ENCODE data around the gene THOC5.

Gene THOC5

DNA sequence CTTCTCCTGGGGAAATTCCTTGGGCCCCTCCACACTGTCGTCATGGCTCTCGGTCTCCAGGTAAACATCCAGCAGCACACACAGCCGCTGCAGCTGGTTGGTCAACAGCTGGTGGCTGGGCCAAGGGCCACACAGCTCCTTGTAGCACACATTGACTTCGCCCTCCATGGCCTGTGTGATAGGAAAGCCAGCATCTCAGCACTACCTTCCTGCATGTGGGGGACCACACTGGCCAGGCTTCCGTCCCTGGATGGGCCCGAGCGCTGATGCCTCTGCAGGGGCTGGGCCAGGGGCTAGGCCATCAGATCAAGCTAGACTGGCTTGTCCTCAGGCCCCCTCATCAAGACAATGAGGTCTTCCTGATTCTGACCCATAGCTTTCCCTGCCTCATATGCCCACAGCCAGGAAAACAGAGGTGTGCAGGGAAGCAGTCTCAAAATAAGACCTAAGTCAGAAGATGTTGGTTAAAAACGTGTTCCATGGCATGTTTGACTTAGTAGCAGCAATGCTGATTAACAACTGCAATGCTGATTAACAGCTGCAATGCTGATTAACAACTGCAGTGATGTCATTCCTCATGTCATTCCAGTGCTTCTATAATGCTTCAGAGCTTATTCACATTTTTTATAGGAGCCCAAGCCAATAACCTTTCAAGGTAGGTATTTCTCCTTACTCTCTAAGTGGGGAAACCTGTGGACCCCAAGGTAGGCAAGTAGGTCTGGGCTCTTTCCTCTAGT is 42.3 kb downstream of the THOC5 start:
- no peaks in the 10 kb centered on the region for H3K79me2 ChIP-seq (ENCODE audit: insufficient read depth, low read length)

GRCh38 chr22:29510542-29510941 is 43.0 kb downstream of the THOC5 start:
- Histone ChIP-seq H2AFZ (ENCODE audit: low read length) (no peak overlapping the region), H3K79me2 (ENCODE audit: insufficient read depth, low read length) (no peaks in the 10 kb centered on the region), H3K4me1 (ENCODE audit: insufficient read depth, low read length, poor library complexity, severe bottlenecking) (no peaks in the 10 kb centered on the region), H4K20me1 (ENCODE audit: insufficient read depth, low read length, poor library complexity, severe bottlenecking) (no peaks in the 10 kb centered on the region), H3K27me3 (ENCODE audit: insufficient read depth, low read length, poor library complexity, severe bottlenecking) (no peaks in the 10 kb centered on the region), H3F3A (ENCODE audit: low read depth) (no peaks in the 10 kb centered on the region), H3K4me2 (ENCODE audit: low read depth, low read length, poor library complexity, severe bottlenecking) (no peak overlapping the region), H3K9ac (ENCODE audit: low read depth, low read length, poor library complexity, severe bottlenecking) (no peak overlapping the region), H3K4me3 (ENCODE audit: low read length, poor library complexity, severe bottlenecking) (no peak overlapping the region), H3K36me3 (ENCODE audit: insufficient read depth, low read length) (peaks cover 63% of the 10 kb centered on the region; the same call in 1 of the 2 replicates), H3K9me3 (ENCODE audit: insufficient read depth, low read depth, low read length) (no peaks in the 10 kb centered on the region), H3K9me2 (replicated peaks; ENCODE audit: low read depth, low read length) (no peaks in the 10 kb centered on the region)
- no peak for TF ChIP-seq EZH2phosphoT487 (IDR thresholded peaks at IDR 0.05; ENCODE audit: borderline replicate concordance)
- TF ChIP-seq, protein P1, sequence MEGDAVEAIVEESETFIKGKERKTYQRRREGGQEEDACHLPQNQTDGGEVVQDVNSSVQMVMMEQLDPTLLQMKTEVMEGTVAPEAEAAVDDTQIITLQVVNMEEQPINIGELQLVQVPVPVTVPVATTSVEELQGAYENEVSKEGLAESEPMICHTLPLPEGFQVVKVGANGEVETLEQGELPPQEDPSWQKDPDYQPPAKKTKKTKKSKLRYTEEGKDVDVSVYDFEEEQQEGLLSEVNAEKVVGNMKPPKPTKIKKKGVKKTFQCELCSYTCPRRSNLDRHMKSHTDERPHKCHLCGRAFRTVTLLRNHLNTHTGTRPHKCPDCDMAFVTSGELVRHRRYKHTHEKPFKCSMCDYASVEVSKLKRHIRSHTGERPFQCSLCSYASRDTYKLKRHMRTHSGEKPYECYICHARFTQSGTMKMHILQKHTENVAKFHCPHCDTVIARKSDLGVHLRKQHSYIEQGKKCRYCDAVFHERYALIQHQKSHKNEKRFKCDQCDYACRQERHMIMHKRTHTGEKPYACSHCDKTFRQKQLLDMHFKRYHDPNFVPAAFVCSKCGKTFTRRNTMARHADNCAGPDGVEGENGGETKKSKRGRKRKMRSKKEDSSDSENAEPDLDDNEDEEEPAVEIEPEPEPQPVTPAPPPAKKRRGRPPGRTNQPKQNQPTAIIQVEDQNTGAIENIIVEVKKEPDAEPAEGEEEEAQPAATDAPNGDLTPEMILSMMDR (conservative IDR thresholded peaks at IDR 0.05; ENCODE audit: low read length), result no peak

More for the DNA sequence above, 42.3 kb downstream of the THOC5 start:
- H3K9me2 ChIP-seq (replicated peaks; ENCODE audit: low read depth, low read length), result no peaks in the 10 kb centered on the region
- no peaks in the 10 kb centered on the region for H3F3A ChIP-seq (ENCODE audit: low read depth)
- no peak overlapping the region for H3K4me2 ChIP-seq (ENCODE audit: low read depth, low read length, poor library complexity, severe bottlenecking)
- no peaks in the 10 kb centered on the region for H4K20me1 ChIP-seq (ENCODE audit: insufficient read depth, low read length, poor library complexity, severe bottlenecking)
- H3K27me3 ChIP-seq (ENCODE audit: insufficient read depth, low read length, poor library complexity, severe bottlenecking), result no peaks in the 10 kb centered on the region
- no peak overlapping the region for H2AFZ ChIP-seq (ENCODE audit: low read length)
- H3K9me3 ChIP-seq (ENCODE audit: insufficient read depth, low read depth, low read length), result no peaks in the 10 kb centered on the region
- TF ChIP-seq, protein P1 (conservative IDR thresholded peaks at IDR 0.05; ENCODE audit: low read length), result no peak
- TF ChIP-seq EZH2phosphoT487 (IDR thresholded peaks at IDR 0.05; ENCODE audit: borderline replicate concordance), result no peak
- H3K9ac ChIP-seq (ENCODE audit: low read depth, low read length, poor library complexity, severe bottlenecking), result no peak overlapping the region
- peaks cover 71% of the 10 kb centered on the region; the same call in 1 of the 2 replicates for H3K36me3 ChIP-seq (ENCODE audit: insufficient read depth, low read length)
- no peak overlapping the region for H3K4me3 ChIP-seq (ENCODE audit: low read length, poor library complexity, severe bottlenecking)
- no peaks in the 10 kb centered on the region for H3K4me1 ChIP-seq (ENCODE audit: insufficient read depth, low read length, poor library complexity, severe bottlenecking)

GRCh38 chr22:29509815-29510214 is 43.7 kb downstream of the THOC5 start:
- TF ChIP-seq, protein P1 (conservative IDR thresholded peaks at IDR 0.05; ENCODE audit: low read length), result no peak
- TF ChIP-seq EZH2phosphoT487 (IDR thresholded peaks at IDR 0.05; ENCODE audit: borderline replicate concordance), result no peak
- no peak overlapping the region for H2AFZ ChIP-seq (ENCODE audit: low read length)
- no peak overlapping the region for H3K9ac ChIP-seq (ENCODE audit: low read depth, low read length, poor library complexity, severe bottlenecking)
- no peak overlapping the region for H3K4me3 ChIP-seq (ENCODE audit: low read length, poor library complexity, severe bottlenecking)
- H4K20me1 ChIP-seq (ENCODE audit: insufficient read depth, low read length, poor library complexity, severe bottlenecking), result no peaks in the 10 kb centered on the region
- no peaks in the 10 kb centered on the region for H3K27me3 ChIP-seq (ENCODE audit: insufficient read depth, low read length, poor library complexity, severe bottlenecking)
- H3F3A ChIP-seq (ENCODE audit: low read depth), result no peaks in the 10 kb centered on the region
- H3K9me2 ChIP-seq (replicated peaks; ENCODE audit: low read depth, low read length), result no peaks in the 10 kb centered on the region
- no peaks in the 10 kb centered on the region for H3K79me2 ChIP-seq (ENCODE audit: insufficient read depth, low read length)
- H3K9me3 ChIP-seq (ENCODE audit: insufficient read depth, low read depth, low read length), result no peaks in the 10 kb centered on the region
- peaks cover 59% of the 10 kb centered on the region; the same call in 1 of the 2 replicates for H3K36me3 ChIP-seq (ENCODE audit: insufficient read depth, low read length)
- H3K4me2 ChIP-seq (ENCODE audit: low read depth, low read length, poor library complexity, severe bottlenecking), result no peak overlapping the region
- H3K4me1 ChIP-seq (ENCODE audit: insufficient read depth, low read length, poor library complexity, severe bottlenecking), result no peaks in the 10 kb centered on the region
